TTC549 (cell line): Measurements from ENCODE around the gene PROZ.

ENCODE experiments used
- FAIRE-seq: peaks from 2 replicates; lab custom pipeline; 2012; peaks lifted over from hg19 to GRCh38; lab: Jason Lieb, UNC

PROZ gene

GRCh38 chr13:113141601-113141970 is 16.9 kb upstream of the PROZ start:
- no peak for FAIRE-seq

DNA sequence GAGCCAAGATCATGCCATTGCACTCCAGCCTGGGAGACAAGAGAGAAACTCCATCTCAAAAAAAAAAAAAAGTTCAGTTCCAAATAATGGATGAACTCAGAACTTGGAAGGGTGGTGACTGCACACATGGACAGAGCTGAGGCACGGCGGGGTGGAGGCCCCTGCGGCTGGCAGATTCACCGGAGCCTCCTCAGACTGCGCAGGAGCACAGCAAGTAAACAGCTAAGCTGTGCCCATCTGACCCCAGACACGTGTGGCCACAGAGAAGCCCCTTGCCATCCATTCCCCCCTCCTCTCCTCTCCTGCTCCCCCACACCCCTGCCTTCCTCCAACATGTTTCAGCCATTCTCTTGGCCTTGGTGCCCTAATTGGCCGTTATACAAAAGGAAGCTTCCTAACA is 15.6 kb upstream of the PROZ start:
- FAIRE-seq, result no peak

GRCh38 chr13:113143466-113144254 is 14.8 kb upstream of the PROZ start:
- no peak for FAIRE-seq

GRCh38 chr13:113144255-113144629 is 14.2 kb upstream of the PROZ start:
- FAIRE-seq, result no peak

DNA sequence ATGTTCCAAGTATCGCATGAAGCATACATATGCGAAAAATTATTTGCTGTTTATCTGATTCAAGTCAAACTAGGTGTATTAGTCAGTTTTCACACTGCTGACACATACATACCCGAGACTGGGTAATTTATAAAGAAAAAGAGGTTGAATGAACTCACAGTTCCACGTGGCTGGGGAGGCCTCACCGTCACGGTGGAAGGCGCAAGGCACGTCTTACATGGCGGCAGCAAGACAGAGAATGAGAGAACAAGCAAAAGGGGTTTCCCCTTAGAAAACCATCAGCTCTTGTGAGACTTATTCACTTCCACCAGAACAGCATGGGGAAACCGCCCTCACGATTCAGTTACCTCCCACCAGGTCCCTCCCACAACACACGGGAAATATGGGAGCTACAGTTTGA is 13.0 kb upstream of the PROZ start:
- FAIRE-seq, result no peak

- no peak for FAIRE-seq
Observed at GRCh38 chr13:113145911-113146598, 12.4 kb upstream of the PROZ start.

- no peak for FAIRE-seq
Observed at GRCh38 chr13:113146750-113147149, 11.7 kb upstream of the PROZ start.

DNA sequence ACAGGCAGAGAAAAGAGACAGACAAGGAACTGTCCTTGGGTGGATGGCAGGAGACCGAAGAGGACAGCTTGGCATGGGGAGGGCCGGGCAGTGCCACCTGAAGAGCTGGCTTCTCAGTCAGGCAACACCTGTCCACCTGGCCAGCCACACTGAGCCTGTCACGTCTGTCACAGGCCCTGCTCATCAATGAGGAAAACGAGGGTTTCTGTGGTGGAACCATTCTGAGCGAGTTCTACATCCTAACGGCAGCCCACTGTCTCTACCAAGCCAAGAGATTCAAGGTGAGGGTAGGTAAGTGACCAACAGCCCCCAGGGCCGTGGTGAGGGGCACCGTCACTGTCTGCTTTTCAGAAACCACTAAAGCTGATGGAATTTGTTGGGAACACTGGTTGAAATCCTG is 11.2 kb upstream of the PROZ start:
- no peak for FAIRE-seq

DNA sequence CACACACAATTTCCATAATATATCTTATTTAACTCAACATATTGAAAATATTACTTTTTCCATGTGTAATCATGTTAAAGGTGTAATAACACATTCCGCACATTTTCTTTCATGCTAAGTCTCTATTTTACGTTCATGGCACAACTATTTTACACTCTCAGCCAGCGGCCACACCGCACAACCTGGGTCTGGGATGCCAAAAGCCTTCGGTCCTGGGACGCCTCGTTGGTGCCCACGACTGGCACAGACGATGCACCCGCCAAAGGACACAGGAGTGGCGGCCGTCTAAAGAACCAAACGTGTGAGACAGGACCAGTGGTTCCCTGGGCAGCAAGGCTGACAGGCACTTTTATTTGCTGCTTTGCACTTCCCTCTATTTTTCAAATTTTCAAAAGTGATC is 10.0 kb upstream of the PROZ start:
- FAIRE-seq, result no peak

DNA sequence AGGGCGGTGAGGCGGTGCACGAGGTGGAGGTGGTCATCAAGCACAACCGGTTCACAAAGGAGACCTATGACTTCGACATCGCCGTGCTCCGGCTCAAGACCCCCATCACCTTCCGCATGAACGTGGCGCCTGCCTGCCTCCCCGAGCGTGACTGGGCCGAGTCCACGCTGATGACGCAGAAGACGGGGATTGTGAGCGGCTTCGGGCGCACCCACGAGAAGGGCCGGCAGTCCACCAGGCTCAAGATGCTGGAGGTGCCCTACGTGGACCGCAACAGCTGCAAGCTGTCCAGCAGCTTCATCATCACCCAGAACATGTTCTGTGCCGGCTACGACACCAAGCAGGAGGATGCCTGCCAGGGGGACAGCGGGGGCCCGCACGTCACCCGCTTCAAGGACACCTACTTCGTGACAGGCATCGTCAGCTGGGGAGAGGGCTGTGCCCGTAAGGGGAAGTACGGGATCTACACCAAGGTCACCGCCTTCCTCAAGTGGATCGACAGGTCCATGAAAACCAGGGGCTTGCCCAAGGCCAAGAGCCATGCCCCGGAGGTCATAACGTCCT is 9.4 kb upstream of the PROZ start:
- no peak for FAIRE-seq

- FAIRE-seq, result no peak
Observed at GRCh38 chr13:113149711-113150549, 8.5 kb upstream of the PROZ start.

DNA sequence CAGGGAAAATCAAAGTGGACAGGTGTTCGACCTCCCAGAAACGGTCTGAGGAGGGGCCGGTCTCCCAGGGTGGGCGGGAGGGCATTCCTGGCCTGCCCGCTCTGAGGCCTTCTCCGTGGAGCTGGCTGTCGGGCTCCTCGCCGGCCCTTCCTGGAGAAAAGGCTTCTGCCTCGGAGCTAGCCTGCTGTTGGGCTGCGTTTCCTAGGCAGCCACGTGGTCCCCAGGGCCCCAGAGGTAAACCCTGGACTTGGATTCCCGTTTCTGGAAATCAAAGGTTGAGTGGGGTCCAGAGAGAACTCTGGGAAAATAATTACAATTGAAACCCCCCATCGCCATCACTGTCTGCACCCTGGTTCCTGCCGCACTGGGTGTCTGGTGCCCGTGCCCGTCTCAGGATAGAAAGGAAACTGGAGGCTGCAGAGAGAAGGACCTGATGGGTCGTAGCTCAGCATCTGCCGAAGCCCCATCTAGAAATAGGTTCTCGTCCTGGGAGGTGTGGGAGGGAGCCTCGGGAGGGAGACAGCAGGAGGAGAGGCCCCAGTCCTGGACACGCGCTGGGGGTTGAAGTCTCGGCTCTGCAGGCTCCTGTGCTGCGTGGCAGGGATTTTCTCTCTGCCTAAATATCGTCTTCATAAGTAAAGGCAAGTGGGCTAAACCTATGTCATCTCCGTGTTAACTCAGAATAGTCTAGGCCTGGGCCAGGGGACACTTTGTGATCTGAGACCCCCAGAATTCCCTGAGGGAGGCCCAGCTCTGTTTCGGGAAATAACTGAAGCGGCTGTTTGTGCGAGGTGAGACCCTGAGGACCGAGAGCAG is 7.7 kb upstream of the PROZ start:
- no peak for FAIRE-seq

DNA sequence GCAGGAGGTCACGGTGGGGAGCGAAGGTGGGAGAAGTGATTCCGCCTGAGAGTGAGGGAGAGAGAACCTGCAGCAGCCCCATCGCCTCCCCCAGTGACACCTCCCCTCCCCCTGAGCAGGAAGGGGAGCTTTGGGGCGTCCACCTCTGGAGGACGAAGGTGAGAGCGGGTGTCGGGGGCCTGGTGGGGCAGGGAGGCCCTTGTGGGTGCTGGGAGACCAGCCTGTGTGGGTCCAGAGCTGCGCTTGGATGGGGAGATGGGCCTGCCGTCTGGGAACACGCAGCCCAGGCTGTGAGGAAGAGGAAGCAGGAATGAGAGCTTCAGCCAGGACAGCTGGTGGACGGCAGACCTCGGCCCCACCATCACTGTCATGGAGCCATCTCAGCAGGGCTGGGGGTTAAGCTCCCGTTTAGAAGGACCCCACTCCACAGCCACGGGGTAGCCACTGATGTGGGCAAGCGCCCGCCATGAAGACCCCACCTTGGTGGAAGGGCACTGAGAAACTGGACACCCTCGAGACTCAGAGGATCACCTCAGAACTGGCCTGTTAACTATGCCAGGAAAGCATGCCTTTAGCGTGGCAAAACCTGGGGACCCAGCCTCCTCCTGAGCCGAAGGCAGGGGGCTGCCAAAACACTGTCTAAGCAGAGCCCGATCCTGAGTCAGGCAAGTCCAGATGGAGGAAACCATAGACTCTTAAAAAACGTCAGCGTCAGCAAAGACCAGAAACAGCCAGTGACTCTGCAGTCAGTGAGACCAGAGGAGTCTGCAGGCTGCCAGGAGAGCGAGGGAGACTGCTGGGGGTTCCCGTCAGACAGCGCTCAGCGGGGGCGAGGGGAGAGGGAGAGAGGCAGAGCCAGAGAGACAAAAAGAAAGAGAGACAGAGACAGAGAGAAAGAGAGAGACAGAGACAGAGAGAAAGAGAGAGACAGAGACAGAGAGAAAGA is 6.4 kb upstream of the PROZ start:
- FAIRE-seq, result no peak

- no peak for FAIRE-seq
Observed at GRCh38 chr13:113152691-113152983, 5.8 kb upstream of the PROZ start.

- FAIRE-seq, result no peak
Observed at GRCh38 chr13:113152984-113153809, 5.3 kb upstream of the PROZ start.

DNA sequence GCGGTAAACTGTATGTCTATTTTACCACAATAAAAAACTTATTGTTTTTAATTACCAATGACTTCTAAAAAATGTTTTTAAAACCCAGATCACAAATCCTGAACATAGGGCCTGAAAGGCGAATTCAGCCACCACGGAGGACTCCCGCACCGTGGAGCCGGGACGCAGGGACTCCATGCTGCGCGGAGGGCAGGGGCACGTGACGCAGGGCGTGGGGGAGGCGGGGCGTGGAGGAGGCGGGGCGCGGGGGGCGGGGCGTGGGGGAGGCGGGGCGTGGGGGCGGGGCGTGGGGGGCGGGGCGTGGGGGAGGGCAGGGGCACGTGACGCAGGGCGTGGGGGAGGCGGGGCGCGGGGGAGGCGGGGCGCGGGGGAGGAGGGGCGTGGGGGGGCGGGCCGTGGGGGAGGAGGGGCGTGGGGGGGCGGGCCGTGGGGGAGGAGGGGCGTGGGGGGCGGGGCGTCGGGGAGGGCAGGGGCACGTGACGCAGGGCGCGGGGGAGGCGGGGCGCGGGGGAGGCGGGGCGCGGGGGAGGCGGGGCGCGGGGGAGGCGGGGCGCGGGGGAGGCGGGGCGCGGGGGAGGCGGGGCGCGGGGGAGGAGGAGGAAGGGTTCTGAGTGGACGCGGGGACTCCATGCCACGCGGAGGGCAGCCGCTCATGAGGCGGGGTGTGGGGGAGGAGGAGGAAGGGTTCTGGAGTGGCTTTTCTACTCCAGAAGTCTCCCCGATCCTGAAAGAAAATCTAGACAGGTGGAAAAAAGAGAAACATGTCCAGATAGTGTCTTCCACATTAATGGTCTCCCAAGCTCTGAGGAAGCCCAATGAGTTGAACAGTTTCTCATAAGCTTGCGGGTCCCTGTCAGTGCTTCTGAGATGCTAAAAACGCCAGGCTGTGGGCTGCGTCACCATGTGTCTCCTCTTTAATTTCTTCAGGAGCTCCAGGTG is 4.4 kb upstream of the PROZ start:
- no peak for FAIRE-seq

DNA sequence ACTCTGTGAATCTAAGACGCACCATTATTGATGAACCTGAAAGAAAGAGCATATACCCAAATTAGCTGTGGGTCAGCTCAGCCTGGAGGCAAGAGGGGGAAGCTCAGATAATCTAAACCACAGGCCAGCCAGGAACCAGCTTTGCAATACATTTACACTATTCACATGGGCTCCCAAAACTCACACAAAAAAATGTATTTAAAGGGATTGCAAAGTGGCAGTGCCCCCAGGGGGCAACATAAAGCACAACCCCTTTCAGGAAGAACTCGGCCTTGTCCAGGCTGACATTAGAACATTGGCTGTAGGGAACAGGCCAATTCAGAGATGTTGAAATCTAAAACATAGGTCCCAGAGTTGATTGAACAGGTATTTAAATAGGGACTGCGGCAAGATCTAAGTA is 3.2 kb upstream of the PROZ start:
- FAIRE-seq, result no peak

- no peak for FAIRE-seq
Observed at GRCh38 chr13:113155982-113156655, 2.3 kb upstream of the PROZ start.
